ACC112 (cell line): ENCODE results near the gene CEBPA.
A peak's percentile ranks its signal among the peaks of the same experiment; 100 is the strongest.
"Not testable (repeated sequence)": the region's sequence is repeated elsewhere in the genome, so short reads cannot be mapped to it uniquely, and the experiment has no call there.

Experiments
- H2AFZ ChIP-seq: fragments of 200-600 bp; sonication (generic); one replicate; pipeline ENCODE4 v1.6.0; 2017; ENCODE audit warnings: antibody characterized with exemption, low read length; ENCODE audit not compliant: unreplicated experiment
- H3K27ac ChIP-seq: fragments of 200-600 bp; sonication (generic); 2 replicates; pipeline ENCODE4 v1.5.1; 2014; ENCODE audit warnings: low read depth, mild to moderate bottlenecking, antibody characterized with exemption, low read length, moderate library complexity
- H3K27me3 ChIP-seq: fragments of 200-600 bp; sonication (generic); 2 replicates; pipeline ENCODE4 v1.6.1; 2014; ENCODE audit warnings: mild to moderate bottlenecking, antibody characterized with exemption, low read length, moderate library complexity, mixed read lengths; ENCODE audit not compliant: insufficient read depth
- H3K36me3 ChIP-seq: fragments of 200-600 bp; sonication (generic); 2 replicates; pipeline ENCODE4 v1.6.1; 2016; ENCODE audit warnings: mild to moderate bottlenecking, antibody characterized with exemption, low read length, moderate library complexity, mixed read lengths; ENCODE audit not compliant: insufficient read depth
- H3K4me1 ChIP-seq: fragments of 200-600 bp; sonication (generic); one replicate; pipeline ENCODE4 v1.6.1; 2016; ENCODE audit warnings: low read length, mixed read lengths; ENCODE audit not compliant: insufficient read depth, unreplicated experiment, control insufficient read depth
- H3K4me3 ChIP-seq: fragments of 200-600 bp; sonication (generic); 2 replicates; pipeline ENCODE4 v1.5.1; 2014; ENCODE audit warnings: mild to moderate bottlenecking, low read depth, low read length
- H3K79me2 ChIP-seq: fragments of 200-600 bp; sonication (generic); one replicate; pipeline ENCODE4 v1.6.0; 2016; ENCODE audit warnings: low read length; ENCODE audit not compliant: control insufficient read depth, unreplicated experiment, insufficient read depth

The CEBPA gene

DNA sequence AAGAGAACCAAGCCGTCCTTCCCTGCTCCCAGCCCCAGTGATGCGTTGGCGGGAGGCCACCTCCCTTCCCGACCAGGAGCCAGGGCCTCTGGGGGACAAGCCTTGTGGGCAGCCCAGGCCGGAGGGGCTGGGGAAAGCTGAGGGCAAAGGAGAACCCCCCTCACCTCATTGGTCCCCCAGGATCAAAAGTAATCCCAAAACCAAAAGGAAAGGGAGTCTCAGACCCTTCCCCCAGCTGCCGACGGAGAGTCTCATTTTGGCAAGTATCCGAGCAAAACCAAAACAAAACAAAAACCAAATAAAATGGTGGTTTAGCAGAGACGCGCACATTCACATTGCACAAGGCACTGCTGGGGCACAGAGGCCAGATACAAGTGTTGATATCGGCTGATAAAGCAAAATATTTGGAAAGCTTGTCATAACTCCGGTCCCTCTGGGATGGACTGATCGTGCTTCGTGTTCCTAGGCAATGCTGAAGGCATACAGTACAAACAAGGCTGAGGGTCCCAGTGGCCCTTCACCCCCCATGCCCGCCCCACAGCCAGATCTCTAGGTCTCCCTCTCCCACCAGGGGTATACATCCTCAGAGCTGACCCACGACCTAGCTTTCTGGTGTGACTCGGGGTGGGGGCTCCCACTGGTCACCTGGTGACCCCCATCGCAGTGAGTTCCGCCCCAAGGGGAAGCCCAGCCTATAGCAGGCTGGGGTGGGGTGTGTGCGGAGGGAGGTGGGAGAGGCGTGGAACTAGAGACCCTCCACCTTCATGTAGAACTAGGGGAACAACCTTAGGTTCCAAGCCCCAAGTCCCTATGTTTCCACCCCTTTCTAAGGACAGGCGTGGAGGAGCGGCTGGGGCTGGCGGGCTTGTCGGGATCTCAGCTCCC lies 2.1 kb downstream of the CEBPA start:
- 0 out of 2 replicates have a peak overlapping the region, but pooled peaks have one; percentile 27 for H3K4me3 ChIP-seq
- H3K4me1 ChIP-seq: no peaks in the 10 kb centered on the region
- H2AFZ ChIP-seq: no peak overlapping the region

GRCh38 chr19:33299051-33299688 lies 3.2 kb downstream of the CEBPA start:
- Histone ChIP-seq H3K36me3 (no peaks in the 10 kb centered on the region), H3K27ac (no peak overlapping the region), H3K4me3 (no peak overlapping the region), H3K4me1 (no peaks in the 10 kb centered on the region), H2AFZ (no peak overlapping the region), H3K79me2 (no peaks in the 10 kb centered on the region), H3K27me3 (peaks cover 24% of the 10 kb centered on the region)

More for the DNA sequence above, 2.1 kb downstream of the CEBPA start:
- Histone ChIP-seq H3K36me3 (no peaks in the 10 kb centered on the region), H3K79me2 (no peaks in the 10 kb centered on the region), H3K27me3 (peaks cover 30% of the 10 kb centered on the region), H3K27ac (no peak overlapping the region)

DNA sequence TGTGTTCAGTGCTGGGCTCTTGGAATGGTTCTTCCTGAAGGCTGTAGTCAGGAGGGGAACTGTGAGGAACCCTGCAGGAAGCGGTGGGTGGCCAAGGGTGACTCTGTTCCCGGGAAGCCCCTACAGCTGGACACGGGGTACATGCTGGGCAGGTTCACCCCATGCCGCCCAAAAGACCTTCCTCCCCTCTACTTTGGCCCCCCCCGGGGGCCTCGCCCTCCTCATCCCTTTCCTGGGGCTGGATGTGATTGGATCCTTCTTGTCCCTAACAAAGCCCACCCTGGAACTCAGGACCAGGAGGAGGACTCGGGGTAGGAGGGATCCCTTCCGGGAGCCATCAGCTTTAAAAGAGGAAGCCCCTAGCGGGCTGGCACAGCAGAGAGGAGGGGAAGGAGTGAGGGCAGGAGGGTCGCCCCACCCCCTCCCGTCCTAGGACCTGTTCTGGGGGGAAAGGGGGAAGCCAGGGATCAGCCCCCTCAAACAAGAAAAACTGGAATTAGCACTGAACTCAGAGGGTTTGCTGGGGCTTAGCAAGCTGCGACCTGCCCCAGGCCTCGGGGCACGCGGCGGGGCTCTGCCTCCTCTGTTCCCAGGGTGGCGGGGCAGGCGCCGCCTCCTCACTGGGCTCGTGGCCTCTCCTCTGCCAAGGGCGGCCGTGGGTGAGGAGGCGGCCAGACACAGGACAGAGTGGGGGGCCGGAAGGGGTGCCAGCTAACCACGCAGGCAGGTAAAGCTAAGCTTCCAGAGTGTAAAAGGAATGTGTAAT lies 4.0 kb downstream of the CEBPA start:
- peaks cover 16% of the 10 kb centered on the region for H3K27me3 ChIP-seq
- peaks cover 4% of the 10 kb centered on the region for H3K4me1 ChIP-seq
- H3K27ac ChIP-seq: no peak overlapping the region
- H3K36me3 ChIP-seq: no peaks in the 10 kb centered on the region
- no peaks in the 10 kb centered on the region for H3K79me2 ChIP-seq
- H3K4me3 ChIP-seq: no peak overlapping the region
- no peak overlapping the region for H2AFZ ChIP-seq

GRCh38 chr19:33297401-33298145 lies 4.8 kb downstream of the CEBPA start:
- no peak overlapping the region for H2AFZ ChIP-seq
- H3K36me3 ChIP-seq: no peaks in the 10 kb centered on the region
- no peak overlapping the region for H3K27ac ChIP-seq
- peaks cover 10% of the 10 kb centered on the region for H3K4me1 ChIP-seq
- H3K4me3 ChIP-seq: no peak overlapping the region
- H3K79me2 ChIP-seq: no peaks in the 10 kb centered on the region
- peaks cover 13% of the 10 kb centered on the region for H3K27me3 ChIP-seq

DNA sequence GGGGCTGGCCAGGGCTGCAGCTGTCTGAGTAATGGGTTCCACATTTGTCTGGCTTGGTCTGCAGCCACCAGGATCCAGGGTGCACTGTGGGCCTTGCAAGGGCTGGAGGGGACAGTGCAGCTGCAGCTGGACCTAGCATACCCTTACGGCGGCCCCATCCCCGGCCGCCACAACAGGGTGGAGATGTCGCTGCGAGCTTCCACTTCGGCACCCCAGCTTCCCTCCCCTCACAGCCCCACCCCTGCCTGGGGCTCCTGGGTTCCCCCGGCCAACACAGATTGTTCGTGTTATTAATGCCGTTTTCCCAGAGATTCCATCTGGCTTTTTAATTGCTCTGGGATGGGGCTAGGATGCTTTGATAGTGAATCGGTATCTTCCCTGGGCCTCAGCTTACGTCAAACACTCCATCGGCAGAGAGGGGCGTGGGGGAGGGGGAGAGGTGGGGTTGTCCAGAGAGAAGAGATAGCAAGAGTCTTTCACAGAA lies 5.8 kb downstream of the CEBPA start:
- Histone ChIP-seq H3K4me1 (peaks cover 10% of the 10 kb centered on the region), H3K79me2 (no peaks in the 10 kb centered on the region), H3K27ac (no peak overlapping the region), H3K36me3 (no peaks in the 10 kb centered on the region), H3K4me3 (no peak overlapping the region), H2AFZ (no peak overlapping the region), H3K27me3 (peaks cover 13% of the 10 kb centered on the region)

DNA sequence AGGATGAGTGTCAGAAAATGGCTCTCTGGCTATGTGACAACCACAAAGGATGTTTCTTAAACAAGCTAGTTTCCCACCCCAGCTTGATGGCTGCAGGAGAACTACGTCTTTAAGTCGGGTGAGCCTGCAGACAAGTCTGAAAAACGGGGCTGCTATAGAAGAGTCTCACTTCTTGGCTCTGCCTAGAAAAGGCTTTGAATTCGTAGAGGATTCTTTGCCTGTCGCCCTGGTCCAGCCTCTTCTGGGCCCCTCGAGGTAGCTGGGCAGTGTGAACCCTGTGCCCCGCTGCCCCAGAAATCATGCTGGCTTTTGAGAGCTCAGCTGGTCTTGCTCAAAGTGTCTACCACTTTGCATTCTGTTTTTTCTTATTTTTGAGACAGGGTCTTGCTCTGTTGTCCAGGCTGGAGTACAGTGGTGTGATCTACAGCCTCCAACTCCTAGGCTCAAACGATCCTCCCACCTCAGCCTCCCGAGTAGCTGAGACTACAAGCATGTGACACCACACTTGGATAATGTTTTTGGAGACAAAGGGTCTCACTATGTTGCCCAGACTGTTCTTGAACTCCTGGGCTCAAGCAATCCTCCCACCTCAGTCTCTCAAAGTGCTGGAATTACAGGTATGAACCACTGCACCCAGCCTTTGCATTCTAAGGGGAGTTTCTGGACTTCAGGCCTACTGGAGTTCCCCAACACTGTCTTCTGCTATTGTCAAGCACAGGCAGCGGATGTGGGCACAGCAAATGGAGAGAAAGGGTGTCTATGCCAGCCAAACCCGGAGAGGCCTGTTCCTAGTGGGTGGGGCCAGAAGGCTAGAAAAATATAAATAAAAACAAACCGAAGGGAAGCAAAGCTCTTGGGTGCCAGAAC lies 6.5 kb downstream of the CEBPA start:
- Histone ChIP-seq H2AFZ (no peak overlapping the region), H3K4me3 (no peak overlapping the region), H3K27ac (no peak overlapping the region), H3K79me2 (no peaks in the 10 kb centered on the region), H3K27me3 (peaks cover 7% of the 10 kb centered on the region), H3K4me1 (peaks cover 10% of the 10 kb centered on the region), H3K36me3 (no peaks in the 10 kb centered on the region)

GRCh38 chr19:33295046-33295445 lies 7.3 kb downstream of the CEBPA start:
- not testable (repeated sequence) for H3K36me3 ChIP-seq, H3K27me3 ChIP-seq, H3K79me2 ChIP-seq, H3K4me3 ChIP-seq, H3K4me1 ChIP-seq, H3K27ac ChIP-seq, H2AFZ ChIP-seq

DNA sequence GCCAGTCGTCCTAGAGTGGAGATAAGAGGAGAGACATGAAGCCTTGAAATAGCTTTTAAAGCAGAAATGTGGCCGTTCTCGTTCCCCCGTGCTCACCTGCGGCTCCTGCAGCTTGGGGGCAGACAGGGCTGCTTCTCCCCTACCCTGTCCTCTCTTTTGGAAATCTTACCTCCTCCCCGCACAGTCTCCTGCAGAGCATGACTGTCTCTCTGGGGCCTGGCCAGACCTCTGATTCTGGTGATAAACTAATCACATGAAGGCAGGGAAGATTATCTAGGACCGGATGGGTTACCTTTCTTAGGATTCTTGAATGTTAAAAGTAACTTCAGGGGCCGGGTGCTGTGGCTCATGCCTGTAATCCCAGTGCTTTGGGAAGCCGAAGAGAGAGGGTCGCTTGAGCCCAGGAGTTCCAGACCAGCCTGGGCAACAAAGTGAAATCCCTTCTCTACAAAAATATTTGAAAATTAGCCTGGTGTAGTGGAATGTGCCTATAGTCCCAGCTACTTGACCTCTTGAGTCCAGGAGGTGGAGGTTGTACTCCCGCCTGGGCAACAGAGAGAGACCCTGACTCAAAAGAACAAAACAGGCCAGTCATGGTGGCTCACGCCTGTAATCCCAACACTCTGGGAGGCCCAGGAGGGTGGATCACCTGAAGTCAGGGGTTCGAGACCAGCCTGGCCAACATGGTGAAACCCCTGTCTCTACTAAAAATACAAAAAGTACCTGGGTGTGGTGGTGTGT lies 8.1 kb downstream of the CEBPA start:
- Histone ChIP-seq H3K27me3 (no peaks in the 10 kb centered on the region; the same call in 1 of the 2 replicates), H3K79me2 (no peaks in the 10 kb centered on the region), H3K27ac (no peak overlapping the region), H3K36me3 (no peaks in the 10 kb centered on the region), H3K4me1 (peaks cover 10% of the 10 kb centered on the region), H2AFZ (no peak overlapping the region), H3K4me3 (no peak overlapping the region)
